ENCODE measurements around the gene NSUN6.
A peak's percentile ranks its signal among the peaks of the same experiment; 100 is the strongest.
"Not testable (repeated sequence)": the region's sequence is repeated elsewhere in the genome, so short reads cannot be mapped to it uniquely, and the experiment has no call there.

Gene NSUN6

GRCh38 chr10:18659125-18659818 is 7.9 kb upstream of the NSUN6 start, which contains the start of gene ARL5B:
Gene ARL5B, plus strand, starts transcription at chr10:18659431. Its CDS starts 207 bp downstream, at chr10:18659638.
- DNase-seq, result peak; percentile 81 to 92 (median 86)

GRCh38 chr10:18658271-18659124 is 7.1 kb upstream of the NSUN6 start:
- peak in 1 of 4 experiments; percentile 15 for DNase-seq

- no peak for DNase-seq
These were observed 5.3 kb upstream of the NSUN6 start for GRCh38 chr10:18656724-18657123.

GRCh38 chr10:18653112-18653511 is 1.7 kb upstream of the NSUN6 start:
- DNase-seq, result no peak

- no peak for DNase-seq
These were observed 886 bp downstream of the NSUN6 start for GRCh38 chr10:18650404-18650997.

- no peak for DNase-seq
These were observed 1.9 kb downstream of the NSUN6 start for GRCh38 chr10:18649364-18649959.

GRCh38 chr10:18647945-18648344 is 3.4 kb downstream of the NSUN6 start:
- no peak for DNase-seq

GRCh38 chr10:18647151-18647550 is 4.2 kb downstream of the NSUN6 start:
- no peak for DNase-seq

- DNase-seq, result not testable (repeated sequence)
These were observed 11.7 kb downstream of the NSUN6 start for GRCh38 chr10:18639719-18640118.

GRCh38 chr10:18637400-18637799 is 14.0 kb downstream of the NSUN6 start:
- DNase-seq, result not testable (repeated sequence)

- DNase-seq, result no peak
These were observed 15.4 kb downstream of the NSUN6 start for GRCh38 chr10:18635995-18636394.

GRCh38 chr10:18632500-18632899 is 18.9 kb downstream of the NSUN6 start:
- DNase-seq, result not testable (repeated sequence)

GRCh38 chr10:18627452-18628018 is 23.9 kb downstream of the NSUN6 start:
- DNase-seq, result peak; percentile 13 to 74 (median 49)

GRCh38 chr10:18625886-18626285 is 25.5 kb downstream of the NSUN6 start:
- DNase-seq, result no peak

- not testable (repeated sequence) for DNase-seq
These were observed 27.7 kb downstream of the NSUN6 start for GRCh38 chr10:18623671-18624070.

- DNase-seq, result no peak
These were observed 30.5 kb downstream of the NSUN6 start for GRCh38 chr10:18620856-18621255.

- DNase-seq, result no peak
These were observed 32.4 kb downstream of the NSUN6 start for GRCh38 chr10:18619016-18619415.

- no peak for DNase-seq
These were observed 35.0 kb downstream of the NSUN6 start for GRCh38 chr10:18616337-18616736.

GRCh38 chr10:18615618-18616017 is 35.8 kb downstream of the NSUN6 start:
- DNase-seq, result no peak

GRCh38 chr10:18611168-18611567 is 40.2 kb downstream of the NSUN6 start:
- no peak for DNase-seq

GRCh38 chr10:18610517-18610916 is 40.9 kb downstream of the NSUN6 start:
- DNase-seq, result no peak

GRCh38 chr10:18608596-18608995 is 42.8 kb downstream of the NSUN6 start:
- DNase-seq, result no peak
